Stimulated activated CD8-positive, alpha-beta memory T cell treated with anti-CD3 and anti-CD28 coated beads, Interleukin-2, amount 100 ng/mL, for 1 hour (primary cell): Measurements from ENCODE around the gene SLC35F3.

Experiments
- DNase-seq, 2 donors: peaks; one replicate each; pipeline ENCODE4 v3.0.0-alpha.2; 2020; ENCODE audit warnings: low read depth in 2 of 2

SLC35F3 gene

GRCh38 chr1:233912447-233912846 is 8.0 kb downstream of the SLC35F3 start:
- no peak for DNase-seq

GRCh38 chr1:233912909-233913308 is 8.4 kb downstream of the SLC35F3 start:
- DNase-seq: no peak

- DNase-seq: no peak
Observed at GRCh38 chr1:233916706-233917105, 12.2 kb downstream of the SLC35F3 start.

- DNase-seq: no peak
Observed at GRCh38 chr1:233919786-233920185, 15.3 kb downstream of the SLC35F3 start.

GRCh38 chr1:233928123-233928522 is 23.6 kb downstream of the SLC35F3 start:
- no peak for DNase-seq

- DNase-seq: no peak
Observed at GRCh38 chr1:233933339-233933738, 28.9 kb downstream of the SLC35F3 start.

- DNase-seq: no peak
Observed at GRCh38 chr1:233935297-233935868, 30.9 kb downstream of the SLC35F3 start.

- no peak for DNase-seq
Observed at GRCh38 chr1:233936422-233936821, 31.9 kb downstream of the SLC35F3 start.

GRCh38 chr1:233936842-233937241 is 32.4 kb downstream of the SLC35F3 start:
- no peak for DNase-seq

GRCh38 chr1:233938476-233938875 is 34.0 kb downstream of the SLC35F3 start:
- DNase-seq: no peak

GRCh38 chr1:233939451-233939850 is 35.0 kb downstream of the SLC35F3 start:
- no peak for DNase-seq

- DNase-seq: no peak
Observed at GRCh38 chr1:233940908-233941307, 36.4 kb downstream of the SLC35F3 start.

- no peak for DNase-seq
Observed at GRCh38 chr1:233944601-233945000, 40.1 kb downstream of the SLC35F3 start.

GRCh38 chr1:233945573-233945972 is 41.1 kb downstream of the SLC35F3 start:
- DNase-seq: no peak

GRCh38 chr1:233945979-233946378 is 41.5 kb downstream of the SLC35F3 start:
- no peak for DNase-seq

GRCh38 chr1:233946724-233947123 is 42.2 kb downstream of the SLC35F3 start:
- no peak for DNase-seq

GRCh38 chr1:233951804-233952203 is 47.3 kb downstream of the SLC35F3 start:
- DNase-seq: no peak

GRCh38 chr1:233957691-233958090 is 53.2 kb downstream of the SLC35F3 start:
- DNase-seq: no peak

GRCh38 chr1:233959102-233959501 is 54.6 kb downstream of the SLC35F3 start:
- no peak for DNase-seq

GRCh38 chr1:233959971-233960370 is 55.5 kb downstream of the SLC35F3 start:
- DNase-seq: no peak

- no peak for DNase-seq
Observed at GRCh38 chr1:233960386-233960785, 55.9 kb downstream of the SLC35F3 start.

GRCh38 chr1:233962878-233963277 is 58.4 kb downstream of the SLC35F3 start:
- no peak for DNase-seq

GRCh38 chr1:233965856-233966255 is 61.4 kb downstream of the SLC35F3 start:
- no peak for DNase-seq

- no peak for DNase-seq
Observed at GRCh38 chr1:233971753-233972152, 67.3 kb downstream of the SLC35F3 start.
